Activated CD4-positive, alpha-beta T cell treated with anti-CD3 and anti-CD28 coated beads, Interleukin-10, Interleukin-2, amounts not matched to agents 100 ng/mL and 50 ng/mL, durations not matched to agents 16 hours and 8 hours (primary cell): ENCODE data around the gene BCR.
"Not testable (repeated sequence)": the region's sequence is repeated elsewhere in the genome, so short reads cannot be mapped to it uniquely, and the experiment has no call there.

Source experiments
- DNase-seq: peaks from one replicate; pipeline ENCODE4 v3.0.0-alpha.2; 2020

Gene BCR

DNA sequence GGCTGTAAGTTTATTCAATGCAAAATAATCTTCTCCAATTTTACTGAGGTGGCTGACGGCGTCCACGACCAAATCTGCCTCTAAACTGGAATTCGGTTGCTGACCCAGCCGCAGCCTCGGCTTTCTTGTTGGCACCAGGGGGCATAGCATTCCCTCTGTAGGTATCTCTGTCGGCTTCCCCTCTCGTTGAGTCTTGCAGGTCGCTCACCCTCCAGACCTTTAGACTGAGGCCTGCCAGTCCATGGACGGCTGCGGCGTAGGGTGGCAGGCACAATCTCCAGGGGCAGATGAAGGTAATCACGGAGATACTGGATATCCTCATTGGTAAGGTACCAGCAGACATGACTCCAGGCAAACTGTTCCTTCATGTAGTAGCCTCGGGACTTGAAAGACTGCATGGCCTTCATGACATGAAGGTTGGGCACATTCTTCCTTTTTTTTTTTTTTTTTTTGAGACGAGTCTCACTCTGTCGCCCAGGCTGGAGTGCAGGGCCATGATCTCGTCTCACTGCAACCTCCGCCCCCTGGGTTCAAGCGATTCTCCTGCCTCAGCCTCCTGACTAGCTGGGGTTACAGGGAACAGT, 142.3 kb downstream of the BCR start:
- DNase-seq = not testable (repeated sequence)

GRCh38 chr22:23323960-23324688, 143.8 kb downstream of the BCR start:
- DNase-seq = peak; percentile 36

GRCh38 chr22:23325183-23325582, 144.9 kb downstream of the BCR start:
- DNase-seq = no peak

DNA sequence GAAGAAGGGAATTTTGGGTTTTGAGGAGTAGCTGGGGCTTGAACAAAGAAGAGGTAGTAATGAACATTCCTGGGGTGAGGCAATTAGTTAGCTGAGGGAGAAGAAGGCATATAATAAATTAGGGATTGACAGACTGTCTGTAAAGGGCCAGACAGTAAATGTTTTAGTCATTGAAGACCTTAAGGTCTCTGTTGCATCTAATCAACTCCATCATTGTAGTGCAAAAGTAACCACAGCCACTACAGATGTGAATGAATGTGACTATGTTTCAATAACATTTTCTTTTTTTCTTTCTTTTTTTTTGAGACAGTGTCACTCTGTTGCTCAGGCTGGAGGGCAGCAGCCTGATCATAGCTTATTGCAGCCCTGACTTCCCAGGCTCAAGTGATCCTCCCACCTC, 153.5 kb downstream of the BCR start:
- DNase-seq = not testable (repeated sequence)

- DNase-seq = not testable (repeated sequence)
Observed at GRCh38 chr22:23337672-23338071, 157.4 kb downstream of the BCR start.

DNA sequence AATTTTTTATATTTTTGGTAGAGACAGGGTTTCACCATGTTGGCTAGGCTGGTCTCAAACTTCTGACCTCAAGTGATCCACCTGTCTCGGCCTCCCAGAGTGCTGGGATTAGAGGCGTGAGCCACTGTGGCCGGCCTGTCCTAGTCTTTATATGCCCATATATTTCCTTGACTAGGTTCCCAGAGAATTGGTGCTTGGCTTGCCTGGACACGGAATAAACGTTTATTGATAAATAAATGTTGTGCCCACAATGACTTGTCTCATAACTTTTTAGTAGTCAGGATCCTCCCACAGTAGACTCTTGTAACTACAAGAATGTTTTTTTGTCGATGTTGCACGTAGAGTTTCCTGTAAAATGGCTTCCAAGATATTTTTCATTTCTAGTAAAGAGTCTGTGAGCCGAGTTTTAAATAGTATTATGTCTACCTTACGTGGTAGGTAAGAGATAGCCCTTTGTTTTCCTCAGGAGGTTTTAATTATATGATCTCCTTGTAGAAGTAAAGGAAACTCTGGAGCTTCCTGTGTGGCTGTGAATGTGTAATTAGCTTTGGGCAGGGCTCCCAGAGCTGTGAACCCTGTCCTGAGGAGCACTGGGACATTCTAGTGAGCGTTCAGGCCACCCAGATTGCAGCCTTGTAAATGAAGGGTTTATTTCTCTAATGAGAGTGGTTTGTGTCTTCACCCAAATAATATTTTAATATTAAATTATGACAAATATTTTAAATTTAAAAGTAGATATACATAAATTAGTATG, 161.8 kb downstream of the BCR start:
- not testable (repeated sequence) for DNase-seq

GRCh38 chr22:23351321-23351720, 171.0 kb downstream of the BCR start:
- no peak for DNase-seq

- no peak for DNase-seq
Observed at GRCh38 chr22:23353004-23353403, 172.7 kb downstream of the BCR start.

DNA sequence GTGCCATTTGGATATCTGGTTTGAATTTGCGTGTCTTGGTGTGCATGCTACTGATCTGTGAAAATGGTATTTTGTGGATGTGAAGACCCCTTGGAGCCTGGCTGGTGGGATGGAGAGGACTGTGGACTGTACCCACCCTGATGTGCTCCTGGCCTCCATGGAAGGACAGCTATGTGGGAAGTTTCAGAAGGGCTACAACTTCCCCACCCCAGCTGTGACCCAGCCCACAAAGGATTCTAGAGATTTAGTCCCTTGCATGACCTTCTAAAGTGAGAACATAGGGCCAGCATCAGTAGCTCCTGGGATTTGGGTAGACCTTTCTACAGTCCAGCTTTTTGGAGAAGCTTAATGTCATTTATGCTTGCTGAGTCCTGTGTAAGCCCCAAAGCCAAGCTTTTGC, 173.4 kb downstream of the BCR start:
- no peak for DNase-seq

DNA sequence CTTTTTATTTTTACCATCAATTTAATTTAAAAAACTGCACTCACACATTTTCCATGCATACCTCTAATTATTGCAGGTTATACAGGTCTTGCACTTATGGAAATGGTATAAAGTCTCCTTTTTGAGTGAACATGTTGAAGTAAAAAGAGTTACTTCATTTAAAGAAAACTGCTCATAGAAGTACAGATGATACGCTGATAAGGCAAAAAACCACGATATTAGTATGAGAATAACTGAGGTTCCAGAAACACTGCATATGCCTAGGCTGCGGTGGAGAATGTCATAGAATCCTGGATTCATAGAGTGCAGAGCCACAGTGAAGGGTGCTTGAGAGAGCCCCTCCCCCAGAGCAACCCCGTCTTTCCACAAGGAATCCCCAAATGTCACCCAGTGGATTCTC, 175.8 kb downstream of the BCR start:
- no peak for DNase-seq

GRCh38 chr22:23357053-23357452, 176.7 kb downstream of the BCR start:
- DNase-seq = no peak

- DNase-seq = no peak
Observed at GRCh38 chr22:23359583-23360123, 179.3 kb downstream of the BCR start.

DNA sequence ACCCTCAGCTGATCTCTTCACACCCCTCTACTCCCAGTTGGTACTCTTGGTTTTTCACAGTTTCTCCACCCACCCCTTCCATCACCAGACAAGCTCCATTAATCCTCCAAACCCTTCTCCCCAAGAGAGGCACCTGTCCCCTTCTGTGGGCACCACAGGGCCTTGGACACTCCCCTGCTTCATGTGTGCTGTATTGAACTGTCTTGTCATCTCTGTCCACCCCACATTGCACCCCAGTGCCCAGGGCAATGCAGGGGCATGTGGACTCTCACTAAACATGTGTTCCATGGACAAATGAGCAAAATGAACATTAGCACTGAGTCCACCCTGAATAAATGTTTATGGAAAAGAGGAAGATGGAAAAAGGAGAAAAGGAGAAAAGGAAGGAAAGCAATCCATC, 181.4 kb downstream of the BCR start:
- no peak for DNase-seq

DNA sequence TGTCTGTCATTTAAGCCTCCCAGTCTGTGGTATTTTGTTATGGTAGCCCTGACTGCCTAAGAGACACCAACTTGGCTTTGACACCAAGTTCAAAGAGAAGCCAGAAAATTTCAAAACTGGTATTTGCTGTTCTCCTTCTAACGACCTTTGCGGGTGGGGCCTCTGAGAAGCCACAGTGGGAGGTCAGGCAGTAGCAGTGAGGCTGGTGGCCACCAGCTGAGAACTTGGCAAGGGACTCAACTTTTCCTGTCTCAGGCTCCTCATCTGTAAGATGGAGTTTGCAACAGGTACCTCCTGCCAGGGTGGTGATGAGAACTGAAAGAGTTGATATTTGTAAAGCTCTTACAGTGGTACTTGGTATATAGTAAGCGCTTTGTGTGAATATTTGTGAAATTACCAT, 183.4 kb downstream of the BCR start:
- no peak for DNase-seq

DNA sequence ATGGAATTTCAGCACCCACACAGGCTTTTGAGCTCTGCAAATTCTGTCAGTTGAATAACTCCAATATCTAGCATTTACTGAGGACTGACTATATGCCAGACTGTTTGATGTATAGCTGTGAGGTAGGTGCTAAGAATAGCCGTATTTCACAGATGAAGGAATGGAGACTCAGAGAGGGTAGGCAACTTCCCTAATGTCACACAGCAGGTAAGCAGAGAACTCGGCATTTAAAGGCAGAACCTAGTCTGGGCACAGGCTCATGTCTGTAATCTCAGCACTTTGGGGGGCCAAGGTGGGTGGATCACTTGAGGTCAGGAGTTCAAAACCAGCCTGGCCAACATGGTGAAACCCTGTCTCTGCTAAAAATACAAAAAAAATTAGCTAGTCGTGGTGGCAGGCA, 184.1 kb downstream of the BCR start:
- DNase-seq = no peak

- no peak for DNase-seq
Observed at GRCh38 chr22:23365524-23365923, 185.2 kb downstream of the BCR start.

- DNase-seq = no peak
Observed at GRCh38 chr22:23365961-23366360, 185.7 kb downstream of the BCR start.

DNA sequence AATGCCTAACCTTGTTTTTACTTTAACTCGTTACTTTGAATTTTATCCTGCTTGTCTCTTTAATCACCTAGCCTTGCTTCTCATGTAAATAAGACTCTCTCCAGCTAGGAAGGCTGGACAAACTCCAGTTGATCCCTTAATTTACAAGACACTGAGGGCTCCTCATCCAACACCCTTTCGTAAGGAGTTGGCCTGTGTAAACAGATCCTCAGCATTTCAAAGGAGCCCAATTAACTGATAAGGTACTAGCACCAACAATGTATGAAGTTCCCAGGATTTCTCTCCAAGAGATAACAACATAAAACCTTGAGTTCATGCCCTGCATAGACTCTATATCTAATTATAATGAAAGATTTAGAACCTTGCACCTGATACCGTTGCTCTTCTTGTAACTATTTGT, 186.9 kb downstream of the BCR start:
- not testable (repeated sequence) for DNase-seq
